ENCODE measurements around the gene ALK. TPM values are rescaled to one million over a fixed set of nuclear protein-coding genes. Genes with fewer than 3 reads are reported as not detected.

Gene ALK
- polyA plus RNA-seq, 1 of the 3 experiments (the other 2 are of a cell fraction), result 0.30 TPM

DNA sequence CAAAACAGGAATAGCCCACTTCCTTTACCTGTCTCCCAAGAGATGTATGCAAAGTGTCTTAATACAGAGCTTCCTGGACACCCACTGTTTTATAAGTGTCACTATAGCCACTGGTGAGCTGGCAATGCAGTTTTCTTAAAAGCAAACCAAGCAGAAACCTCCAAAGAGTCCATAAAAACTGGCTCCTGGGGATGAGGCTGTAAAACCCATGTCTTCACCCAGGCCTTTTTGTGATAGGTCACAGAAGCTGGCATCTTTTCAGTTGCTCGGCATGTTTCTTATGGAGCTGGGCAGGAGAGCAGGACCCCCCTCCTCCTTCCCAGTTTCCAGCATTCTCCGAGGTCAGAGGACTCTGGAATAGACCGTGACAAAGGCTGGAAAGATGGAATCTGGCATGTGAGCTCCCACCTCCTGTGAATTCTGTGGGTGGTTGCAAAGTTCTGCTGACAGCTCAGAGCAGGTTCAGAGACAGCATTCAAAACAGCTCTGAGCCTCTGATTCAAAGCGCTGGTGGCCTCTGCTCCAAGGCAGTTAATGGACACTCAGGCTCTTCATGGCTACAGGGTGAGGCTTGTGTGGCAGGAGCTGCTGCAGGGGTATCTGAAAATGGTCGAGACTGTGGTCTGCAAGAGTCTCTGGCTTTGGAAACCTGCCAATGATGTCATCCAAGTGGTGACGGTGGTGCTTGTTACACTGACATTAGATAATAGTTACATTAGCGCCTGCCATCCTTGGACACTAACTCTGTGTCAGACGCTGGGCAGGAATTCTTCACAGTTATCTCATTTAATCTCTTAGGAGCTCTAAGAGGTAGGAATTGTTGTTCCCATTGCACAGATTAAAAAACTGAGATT, 522.8 kb downstream of the ALK start:
- Histone ChIP-seq H3F3A (replicated peaks; ENCODE audit: insufficient read depth) (no peaks in the 10 kb centered on the region), H3K27me3 (ENCODE audit: insufficient read depth) (no peaks in the 10 kb centered on the region), H3K27ac (ENCODE audit: low read depth in 2 of 2, low read length in 1 of 2) (peak overlapping the region in 1 of 2 experiments; percentile 93; a peak in 2 of 4 replicates), H3K4me1 (ENCODE audit: control insufficient read depth in 1 of 2, insufficient read depth in 2 of 2, low read depth in 1 of 2, low read length in 1 of 2) (peaks cover 0 to 66% of the 10 kb centered on the region in 2 experiments; a peak in 2 of 4 replicates), H3K9ac (no peak overlapping the region), H2AFZ (ENCODE audit: low read depth) (no peak overlapping the region), H3K36me3 (replicated peaks in 1 of 2; ENCODE audit: control insufficient read depth in 1 of 2, insufficient read depth in 2 of 2, low read length in 1 of 2) (no peaks in the 10 kb centered on the region), H4K20me1 (ENCODE audit: insufficient read depth) (no peaks in the 10 kb centered on the region), H3K9me2 (no peaks in the 10 kb centered on the region), H3K4me2 (no peak overlapping the region), H3K4me3 (ENCODE audit: low read depth in 2 of 2, low read length in 1 of 2) (no peak overlapping the region), H3K9me3 (no peaks in the 10 kb centered on the region), H3K79me2 (ENCODE audit: insufficient read depth) (no peaks in the 10 kb centered on the region)
- TF ChIP-seq, protein P1, sequence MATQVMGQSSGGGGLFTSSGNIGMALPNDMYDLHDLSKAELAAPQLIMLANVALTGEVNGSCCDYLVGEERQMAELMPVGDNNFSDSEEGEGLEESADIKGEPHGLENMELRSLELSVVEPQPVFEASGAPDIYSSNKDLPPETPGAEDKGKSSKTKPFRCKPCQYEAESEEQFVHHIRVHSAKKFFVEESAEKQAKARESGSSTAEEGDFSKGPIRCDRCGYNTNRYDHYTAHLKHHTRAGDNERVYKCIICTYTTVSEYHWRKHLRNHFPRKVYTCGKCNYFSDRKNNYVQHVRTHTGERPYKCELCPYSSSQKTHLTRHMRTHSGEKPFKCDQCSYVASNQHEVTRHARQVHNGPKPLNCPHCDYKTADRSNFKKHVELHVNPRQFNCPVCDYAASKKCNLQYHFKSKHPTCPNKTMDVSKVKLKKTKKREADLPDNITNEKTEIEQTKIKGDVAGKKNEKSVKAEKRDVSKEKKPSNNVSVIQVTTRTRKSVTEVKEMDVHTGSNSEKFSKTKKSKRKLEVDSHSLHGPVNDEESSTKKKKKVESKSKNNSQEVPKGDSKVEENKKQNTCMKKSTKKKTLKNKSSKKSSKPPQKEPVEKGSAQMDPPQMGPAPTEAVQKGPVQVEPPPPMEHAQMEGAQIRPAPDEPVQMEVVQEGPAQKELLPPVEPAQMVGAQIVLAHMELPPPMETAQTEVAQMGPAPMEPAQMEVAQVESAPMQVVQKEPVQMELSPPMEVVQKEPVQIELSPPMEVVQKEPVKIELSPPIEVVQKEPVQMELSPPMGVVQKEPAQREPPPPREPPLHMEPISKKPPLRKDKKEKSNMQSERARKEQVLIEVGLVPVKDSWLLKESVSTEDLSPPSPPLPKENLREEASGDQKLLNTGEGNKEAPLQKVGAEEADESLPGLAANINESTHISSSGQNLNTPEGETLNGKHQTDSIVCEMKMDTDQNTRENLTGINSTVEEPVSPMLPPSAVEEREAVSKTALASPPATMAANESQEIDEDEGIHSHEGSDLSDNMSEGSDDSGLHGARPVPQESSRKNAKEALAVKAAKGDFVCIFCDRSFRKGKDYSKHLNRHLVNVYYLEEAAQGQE (IDR thresholded peaks at IDR 0.05; ENCODE audit: low read depth, low read length), result no peak
- TF ChIP-seq, protein P2, sequence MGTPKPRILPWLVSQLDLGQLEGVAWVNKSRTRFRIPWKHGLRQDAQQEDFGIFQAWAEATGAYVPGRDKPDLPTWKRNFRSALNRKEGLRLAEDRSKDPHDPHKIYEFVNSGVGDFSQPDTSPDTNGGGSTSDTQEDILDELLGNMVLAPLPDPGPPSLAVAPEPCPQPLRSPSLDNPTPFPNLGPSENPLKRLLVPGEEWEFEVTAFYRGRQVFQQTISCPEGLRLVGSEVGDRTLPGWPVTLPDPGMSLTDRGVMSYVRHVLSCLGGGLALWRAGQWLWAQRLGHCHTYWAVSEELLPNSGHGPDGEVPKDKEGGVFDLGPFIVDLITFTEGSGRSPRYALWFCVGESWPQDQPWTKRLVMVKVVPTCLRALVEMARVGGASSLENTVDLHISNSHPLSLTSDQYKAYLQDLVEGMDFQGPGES (IDR thresholded peaks at IDR 0.05; ENCODE audit: low read depth, low read length), result no peak
- peak; percentile 10 for TF ChIP-seq RAD21 (IDR thresholded peaks at IDR 0.05; ENCODE audit: low read length)
- peak; percentile 10 for TF ChIP-seq CHD2 (IDR thresholded peaks at IDR 0.05; ENCODE audit: low read length, partially characterized antibody)
- TF ChIP-seq MXI1 (IDR thresholded peaks at IDR 0.05; ENCODE audit: low read depth, low read length), result peak; percentile 24; the same call in 1 of the 2 replicates
- peak; percentile 82 for TF ChIP-seq FOXJ3 (CRISPR knock-in tag; IDR thresholded peaks at IDR 0.05)
- no peak for TF ChIP-seq TCF12 (IDR thresholded peaks at IDR 0.05)
- peak in 1 of 2 experiments; percentile 64; a peak in 1 of 4 replicates for TF ChIP-seq EP300 (IDR thresholded peaks at IDR 0.05; ENCODE audit: borderline replicate concordance in 1 of 2, low read depth in 1 of 2, low read length in 1 of 2)
- TF ChIP-seq GATA2 (CRISPR knock-in tag; IDR thresholded peaks at IDR 0.05), result peak; percentile 85
- TF ChIP-seq SMC3 (IDR thresholded peaks at IDR 0.05; ENCODE audit: low read depth, low read length), result no peak; the same call in 1 of the 2 replicates
- no peak for TF ChIP-seq YY1 (IDR thresholded peaks at IDR 0.05; ENCODE audit: low read depth)
- TF ChIP-seq FOXM1 (IDR thresholded peaks at IDR 0.05; ENCODE audit: low read depth), result no peak
- TF ChIP-seq, protein P3, sequence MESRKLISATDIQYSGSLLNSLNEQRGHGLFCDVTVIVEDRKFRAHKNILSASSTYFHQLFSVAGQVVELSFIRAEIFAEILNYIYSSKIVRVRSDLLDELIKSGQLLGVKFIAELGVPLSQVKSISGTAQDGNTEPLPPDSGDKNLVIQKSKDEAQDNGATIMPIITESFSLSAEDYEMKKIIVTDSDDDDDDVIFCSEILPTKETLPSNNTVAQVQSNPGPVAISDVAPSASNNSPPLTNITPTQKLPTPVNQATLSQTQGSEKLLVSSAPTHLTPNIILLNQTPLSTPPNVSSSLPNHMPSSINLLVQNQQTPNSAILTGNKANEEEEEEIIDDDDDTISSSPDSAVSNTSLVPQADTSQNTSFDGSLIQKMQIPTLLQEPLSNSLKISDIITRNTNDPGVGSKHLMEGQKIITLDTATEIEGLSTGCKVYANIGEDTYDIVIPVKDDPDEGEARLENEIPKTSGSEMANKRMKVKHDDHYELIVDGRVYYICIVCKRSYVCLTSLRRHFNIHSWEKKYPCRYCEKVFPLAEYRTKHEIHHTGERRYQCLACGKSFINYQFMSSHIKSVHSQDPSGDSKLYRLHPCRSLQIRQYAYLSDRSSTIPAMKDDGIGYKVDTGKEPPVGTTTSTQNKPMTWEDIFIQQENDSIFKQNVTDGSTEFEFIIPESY (IDR thresholded peaks at IDR 0.05; ENCODE audit: borderline replicate concordance, low read depth), result no peak
- TF ChIP-seq RCOR1 (IDR thresholded peaks at IDR 0.05; ENCODE audit: low read length), result peak; percentile 62
- ChIA-PET POLR2A (interaction anchor here (0.6 to 2.2 kb wide), 9 partner anchors 21 to 252 kb away, joined by 3 to 12 read pairs (median 3); no protein-coding TSS in a partner anchor), CTCF (interaction anchor here (0.8 to 7.0 kb wide), 11 partner anchors 8 to 628 kb away, joined by 3 to 37 read pairs (median 3); no protein-coding TSS in a partner anchor)
- 23% methylated on average over 8 of the region's 8 CpGs for WGBS (ENCODE audit: low lambda C conversion rate)
- peak; percentile 71 for DNase-seq
